Measurements from ENCODE around the gene CTNNBL1.

- TF ChIP-seq, protein P1, sequence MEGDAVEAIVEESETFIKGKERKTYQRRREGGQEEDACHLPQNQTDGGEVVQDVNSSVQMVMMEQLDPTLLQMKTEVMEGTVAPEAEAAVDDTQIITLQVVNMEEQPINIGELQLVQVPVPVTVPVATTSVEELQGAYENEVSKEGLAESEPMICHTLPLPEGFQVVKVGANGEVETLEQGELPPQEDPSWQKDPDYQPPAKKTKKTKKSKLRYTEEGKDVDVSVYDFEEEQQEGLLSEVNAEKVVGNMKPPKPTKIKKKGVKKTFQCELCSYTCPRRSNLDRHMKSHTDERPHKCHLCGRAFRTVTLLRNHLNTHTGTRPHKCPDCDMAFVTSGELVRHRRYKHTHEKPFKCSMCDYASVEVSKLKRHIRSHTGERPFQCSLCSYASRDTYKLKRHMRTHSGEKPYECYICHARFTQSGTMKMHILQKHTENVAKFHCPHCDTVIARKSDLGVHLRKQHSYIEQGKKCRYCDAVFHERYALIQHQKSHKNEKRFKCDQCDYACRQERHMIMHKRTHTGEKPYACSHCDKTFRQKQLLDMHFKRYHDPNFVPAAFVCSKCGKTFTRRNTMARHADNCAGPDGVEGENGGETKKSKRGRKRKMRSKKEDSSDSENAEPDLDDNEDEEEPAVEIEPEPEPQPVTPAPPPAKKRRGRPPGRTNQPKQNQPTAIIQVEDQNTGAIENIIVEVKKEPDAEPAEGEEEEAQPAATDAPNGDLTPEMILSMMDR (conservative IDR thresholded peaks at IDR 0.05; ENCODE audit: low read depth, low read length) = no peak
- TF ChIP-seq BHLHE40 (IDR thresholded peaks at IDR 0.05; ENCODE audit: low read depth, low read length) (no peak), MXI1 (IDR thresholded peaks at IDR 0.05; ENCODE audit: borderline replicate concordance, low read depth, low read length) (no peak), POLR2A (IDR thresholded peaks at IDR 0.05; ENCODE audit: low read depth, low read length) (no peak)
These were observed 64.5 kb downstream of the CTNNBL1 start for GRCh38 chr20:37758332-37758731.
